PFSK-1 (cell line): ENCODE data around the gene AATF.

Experiments
- POLR2AphosphoS5 ChIP-seq: IDR thresholded peaks from 2 replicates; pipeline ENCODE4 v1.6.1; 2012; ENCODE audit warnings: low read depth, mild to moderate bottlenecking, control low read depth, low read length, moderate library complexity
- TAF1 ChIP-seq: IDR thresholded peaks from 2 replicates; pipeline ENCODE4 v1.6.1; 2012; ENCODE audit warnings: low read length, control low read depth, borderline replicate concordance; ENCODE audit not compliant: insufficient read depth
- TF ChIP-seq, protein P1 (sequence below), 2 experiments: IDR thresholded peaks; 2 replicates each; pipeline versions ENCODE4 v1.6.1 to v1.8.0; 2011 to 2012; ENCODE audit warnings: low read depth in 2 of 2, low read length in 2 of 2, control low read depth in 1 of 2, inconsistent platforms in 1 of 2, mild to moderate bottlenecking in 1 of 2, moderate library complexity in 1 of 2; ENCODE audit not compliant: insufficient read depth in 1 of 2

DNA sequence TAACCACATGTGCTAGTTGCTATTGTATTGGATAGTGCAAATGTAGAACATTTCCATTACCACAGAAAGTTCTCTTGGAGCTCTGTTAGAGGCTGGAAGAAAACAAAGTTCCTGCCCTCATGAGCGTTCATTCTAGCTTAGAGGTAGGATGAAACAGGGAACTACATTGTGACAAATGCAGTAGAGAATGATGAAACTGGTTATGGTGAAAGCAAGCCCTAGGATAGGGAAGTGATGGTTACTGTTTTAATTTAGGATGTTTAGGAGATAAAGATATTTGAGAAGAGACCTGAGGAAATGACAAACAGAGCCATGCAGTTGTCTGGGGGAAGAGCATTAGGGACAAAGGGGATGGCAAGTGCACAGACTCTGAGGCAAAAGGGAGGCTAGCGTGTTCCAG lies 50.7 kb downstream of the AATF start:
- TF ChIP-seq POLR2AphosphoS5 (no peak), TAF1 (no peak)
- TF ChIP-seq, protein P1, sequence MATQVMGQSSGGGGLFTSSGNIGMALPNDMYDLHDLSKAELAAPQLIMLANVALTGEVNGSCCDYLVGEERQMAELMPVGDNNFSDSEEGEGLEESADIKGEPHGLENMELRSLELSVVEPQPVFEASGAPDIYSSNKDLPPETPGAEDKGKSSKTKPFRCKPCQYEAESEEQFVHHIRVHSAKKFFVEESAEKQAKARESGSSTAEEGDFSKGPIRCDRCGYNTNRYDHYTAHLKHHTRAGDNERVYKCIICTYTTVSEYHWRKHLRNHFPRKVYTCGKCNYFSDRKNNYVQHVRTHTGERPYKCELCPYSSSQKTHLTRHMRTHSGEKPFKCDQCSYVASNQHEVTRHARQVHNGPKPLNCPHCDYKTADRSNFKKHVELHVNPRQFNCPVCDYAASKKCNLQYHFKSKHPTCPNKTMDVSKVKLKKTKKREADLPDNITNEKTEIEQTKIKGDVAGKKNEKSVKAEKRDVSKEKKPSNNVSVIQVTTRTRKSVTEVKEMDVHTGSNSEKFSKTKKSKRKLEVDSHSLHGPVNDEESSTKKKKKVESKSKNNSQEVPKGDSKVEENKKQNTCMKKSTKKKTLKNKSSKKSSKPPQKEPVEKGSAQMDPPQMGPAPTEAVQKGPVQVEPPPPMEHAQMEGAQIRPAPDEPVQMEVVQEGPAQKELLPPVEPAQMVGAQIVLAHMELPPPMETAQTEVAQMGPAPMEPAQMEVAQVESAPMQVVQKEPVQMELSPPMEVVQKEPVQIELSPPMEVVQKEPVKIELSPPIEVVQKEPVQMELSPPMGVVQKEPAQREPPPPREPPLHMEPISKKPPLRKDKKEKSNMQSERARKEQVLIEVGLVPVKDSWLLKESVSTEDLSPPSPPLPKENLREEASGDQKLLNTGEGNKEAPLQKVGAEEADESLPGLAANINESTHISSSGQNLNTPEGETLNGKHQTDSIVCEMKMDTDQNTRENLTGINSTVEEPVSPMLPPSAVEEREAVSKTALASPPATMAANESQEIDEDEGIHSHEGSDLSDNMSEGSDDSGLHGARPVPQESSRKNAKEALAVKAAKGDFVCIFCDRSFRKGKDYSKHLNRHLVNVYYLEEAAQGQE (IDR thresholded peaks at IDR 0.05; ENCODE audit: insufficient read depth in 1 of 2, low read depth in 2 of 2, low read length in 2 of 2): no peak
